NCI-H446 treated with DMSO at 0.1 percent for 48 hours (cell line): ENCODE results near the gene RCE1.

Source experiments
- DNase-seq: peaks from one replicate; lab custom pipeline; 2025; lab: John Stamatoyannopoulos, UW

RCE1 gene

GRCh38 chr11:66887526-66887925 lies 44.3 kb downstream of the RCE1 start:
- no peak for DNase-seq

GRCh38 chr11:66888282-66888681 lies 45.0 kb downstream of the RCE1 start:
- no peak for DNase-seq

DNA sequence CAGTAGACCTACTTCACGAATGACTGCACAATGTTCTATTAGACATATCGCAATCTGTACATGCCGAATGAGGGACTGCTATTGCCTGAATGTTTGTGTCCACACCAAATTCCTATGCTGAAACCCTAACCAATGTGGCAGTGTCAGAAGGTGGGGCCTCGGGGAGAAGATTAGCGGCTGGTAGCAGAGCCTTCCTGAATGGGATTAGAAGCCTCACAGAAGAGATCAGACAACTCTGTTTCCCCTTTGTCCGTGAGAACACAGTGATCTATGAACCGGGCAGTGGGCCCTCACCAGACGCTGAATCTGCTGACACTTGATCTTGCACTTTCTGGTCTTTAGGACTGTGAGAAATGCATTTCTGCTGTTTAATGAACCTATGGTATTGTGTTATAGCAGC lies 46.7 kb downstream of the RCE1 start:
- no peak for DNase-seq

- no peak for DNase-seq
Observed at GRCh38 chr11:66891851-66892660, 48.8 kb downstream of the RCE1 start.

DNA sequence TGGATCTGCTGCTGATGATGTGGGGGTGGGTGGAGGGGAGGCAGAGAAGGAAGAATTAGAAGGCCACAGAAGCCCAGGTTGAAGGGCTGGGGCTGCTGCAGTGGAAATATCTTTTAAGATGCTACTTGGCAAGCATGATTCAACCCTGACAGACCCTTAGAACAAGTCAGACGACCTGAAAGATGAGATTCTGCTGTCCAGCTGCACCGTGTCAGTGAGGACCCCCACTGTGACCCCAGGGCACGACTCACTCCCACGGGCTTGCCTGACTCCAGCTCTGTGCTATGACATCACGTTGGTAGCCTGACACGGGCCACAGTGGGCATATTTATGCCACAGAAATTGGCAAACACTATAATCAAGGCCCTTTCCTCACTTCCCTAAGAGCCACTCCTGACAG lies 49.7 kb downstream of the RCE1 start:
- no peak for DNase-seq

- DNase-seq = no peak
Observed at GRCh38 chr11:66894141-66894540, 50.9 kb downstream of the RCE1 start.
